ENCODE results near the gene PGM2.
"Not testable (repeated sequence)": the region's sequence is repeated elsewhere in the genome, so short reads cannot be mapped to it uniquely, and the experiment has no call there.

PGM2 gene

GRCh38 chr4:37820458-37820857, 6.0 kb upstream of the PGM2 start:
- DNase-seq, result not testable (repeated sequence)

GRCh38 chr4:37821953-37822605, 4.4 kb upstream of the PGM2 start:
- DNase-seq, result peak; percentile 7

DNA sequence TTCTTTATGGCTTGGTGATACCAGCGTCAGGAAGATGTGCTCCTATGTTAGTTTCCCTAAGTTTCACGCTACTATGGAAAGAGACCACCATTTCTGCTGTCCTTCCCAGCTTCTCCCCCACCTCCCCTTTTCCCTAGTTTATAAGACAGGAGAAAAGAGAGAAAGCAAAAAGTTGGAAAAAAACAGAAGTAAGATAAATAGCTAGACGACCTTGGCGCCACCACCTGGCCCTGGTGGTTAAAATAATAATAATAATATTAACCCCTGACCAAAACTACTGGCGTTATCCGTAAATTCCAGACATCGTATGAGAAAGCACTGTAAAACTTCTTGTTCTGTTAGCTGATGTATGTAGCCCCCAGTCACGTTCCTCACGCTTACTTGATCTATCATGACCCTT, 985 bp upstream of the PGM2 start:
- not testable (repeated sequence) for DNase-seq

GRCh38 chr4:37825968-37826294, 555 bp upstream of the PGM2 start:
- peak; percentile 65 for DNase-seq

DNA sequence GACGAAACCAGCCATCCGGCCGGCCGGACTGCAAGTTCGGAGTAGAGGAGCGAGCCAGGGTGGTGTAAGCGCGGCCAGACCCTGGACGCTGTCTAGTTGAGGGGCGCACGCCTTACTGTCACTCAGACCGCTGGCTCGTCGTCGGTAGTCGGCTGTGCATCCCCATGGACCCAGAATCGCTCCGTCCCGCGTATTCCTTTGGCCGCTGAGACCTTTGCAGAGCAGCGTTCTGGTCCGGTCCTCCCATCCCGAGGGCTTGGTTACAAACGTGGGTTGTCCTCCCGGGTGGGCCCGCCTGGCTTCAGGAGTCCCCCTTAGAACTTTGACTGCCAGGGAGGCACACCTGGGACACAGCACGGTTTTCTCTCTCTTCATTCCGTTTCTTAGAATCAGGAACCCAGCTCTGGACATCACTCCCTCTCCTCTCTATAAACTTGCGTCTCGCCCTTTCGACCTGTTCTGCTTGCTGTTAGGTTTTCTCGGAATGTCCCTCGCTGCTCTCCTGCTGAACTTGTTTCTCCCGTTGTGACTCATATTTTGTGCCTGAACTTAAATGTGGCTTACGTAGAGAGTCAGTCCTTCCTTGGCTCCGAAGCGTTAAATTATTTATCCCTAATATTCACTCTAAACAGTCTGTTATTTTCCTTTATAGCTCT, 672 bp downstream of the PGM2 start:
- DNase-seq, result no peak

GRCh38 chr4:37827802-37828321, 1.4 kb downstream of the PGM2 start:
- DNase-seq, result no peak

GRCh38 chr4:37828843-37829242, 2.4 kb downstream of the PGM2 start:
- no peak for DNase-seq

- DNase-seq, result peak; percentile 76
These were observed 4.2 kb downstream of the PGM2 start for GRCh38 chr4:37830640-37831039.

GRCh38 chr4:37835031-37835430, 8.5 kb downstream of the PGM2 start:
- no peak for DNase-seq

DNA sequence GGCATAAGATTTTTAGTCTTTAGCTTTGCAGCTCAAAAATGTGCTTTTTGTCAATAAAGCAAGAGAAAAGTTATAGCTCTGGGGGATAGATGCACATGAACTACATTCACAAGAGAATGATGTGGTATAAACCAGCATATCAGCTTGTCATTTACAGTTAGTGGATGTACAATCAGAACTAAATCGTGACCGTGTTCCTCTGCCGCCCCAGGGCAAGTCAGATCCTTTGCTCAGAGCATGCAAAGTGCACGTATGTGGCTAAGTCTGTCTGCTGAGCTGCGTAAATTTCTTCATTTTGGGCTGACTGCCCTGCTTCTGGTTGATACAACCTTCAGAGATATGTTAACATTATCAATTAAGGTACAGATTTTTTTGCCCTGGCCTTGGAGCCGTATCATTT, 9.3 kb downstream of the PGM2 start:
- DNase-seq, result no peak

GRCh38 chr4:37836274-37836673, 9.8 kb downstream of the PGM2 start:
- DNase-seq, result no peak

GRCh38 chr4:37836838-37837440, 10.5 kb downstream of the PGM2 start:
- no peak for DNase-seq

- DNase-seq, result no peak
These were observed 11.0 kb downstream of the PGM2 start for GRCh38 chr4:37837446-37837845.

DNA sequence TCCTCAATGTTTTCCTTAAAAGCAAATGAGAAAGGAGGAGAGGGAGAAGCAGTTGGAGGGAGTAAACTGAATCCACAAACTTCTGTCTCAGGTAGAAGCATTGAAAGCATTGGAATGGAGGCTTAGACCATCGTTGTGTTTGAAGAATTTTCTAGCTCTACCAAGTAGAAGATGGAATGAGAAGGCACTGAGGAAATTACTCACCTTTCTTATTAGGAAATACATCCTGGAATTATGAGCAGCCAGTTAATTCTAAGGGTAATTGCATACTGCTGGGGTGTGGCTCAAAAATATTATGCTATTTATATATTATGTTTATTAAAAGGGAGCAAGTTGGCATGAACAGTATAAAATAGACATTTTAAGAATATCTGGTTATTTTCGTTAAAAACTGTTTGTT, 12.9 kb downstream of the PGM2 start:
- no peak for DNase-seq

GRCh38 chr4:37844204-37844603, 17.7 kb downstream of the PGM2 start:
- DNase-seq, result no peak

DNA sequence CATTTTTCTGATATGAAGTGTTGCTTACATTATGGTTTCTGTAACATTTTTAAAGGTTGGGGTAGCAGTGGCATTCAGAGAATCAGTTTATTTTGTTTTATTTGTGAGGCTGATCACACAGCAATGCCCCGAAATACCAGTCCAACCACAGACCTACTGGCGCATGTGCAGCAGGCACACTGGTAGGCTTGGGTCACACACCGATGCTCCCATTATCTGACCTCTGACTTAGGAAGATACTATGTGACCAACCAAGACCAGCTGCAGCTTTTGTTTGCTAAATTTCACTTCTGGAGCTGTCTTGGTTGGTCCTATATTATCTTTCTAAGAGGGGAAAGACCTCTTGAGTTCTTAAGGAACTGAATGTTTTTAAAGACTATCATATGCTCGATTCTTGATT, 18.7 kb downstream of the PGM2 start:
- DNase-seq, result no peak

DNA sequence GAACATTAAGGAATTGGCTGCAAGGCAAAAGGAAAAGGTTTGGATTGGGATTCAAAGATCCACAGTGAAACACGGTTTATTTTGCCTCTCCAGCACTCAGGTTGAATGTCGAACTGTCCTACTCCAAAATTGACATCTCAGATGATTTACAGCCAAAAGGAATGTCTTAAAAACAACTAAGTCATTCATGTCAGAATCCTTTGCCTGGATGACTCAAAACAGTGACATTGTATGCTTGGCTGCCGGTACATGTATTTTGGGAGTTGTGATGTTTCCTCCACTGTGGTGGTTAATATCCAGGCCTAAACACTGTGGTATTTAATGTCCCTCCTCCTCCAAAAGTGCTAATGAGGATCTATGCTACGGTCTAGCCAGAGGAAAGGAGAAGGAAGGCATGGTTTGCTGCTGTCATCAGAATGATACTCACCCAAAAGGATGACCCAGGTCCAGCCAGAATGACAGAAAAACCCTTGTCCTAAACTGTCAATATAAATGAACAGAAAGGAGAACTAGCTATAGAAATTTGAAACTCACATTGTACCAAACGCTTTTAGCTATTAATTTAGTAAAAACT, 20.9 kb downstream of the PGM2 start:
- DNase-seq, result no peak

GRCh38 chr4:37852376-37852775, 25.9 kb downstream of the PGM2 start:
- no peak for DNase-seq

DNA sequence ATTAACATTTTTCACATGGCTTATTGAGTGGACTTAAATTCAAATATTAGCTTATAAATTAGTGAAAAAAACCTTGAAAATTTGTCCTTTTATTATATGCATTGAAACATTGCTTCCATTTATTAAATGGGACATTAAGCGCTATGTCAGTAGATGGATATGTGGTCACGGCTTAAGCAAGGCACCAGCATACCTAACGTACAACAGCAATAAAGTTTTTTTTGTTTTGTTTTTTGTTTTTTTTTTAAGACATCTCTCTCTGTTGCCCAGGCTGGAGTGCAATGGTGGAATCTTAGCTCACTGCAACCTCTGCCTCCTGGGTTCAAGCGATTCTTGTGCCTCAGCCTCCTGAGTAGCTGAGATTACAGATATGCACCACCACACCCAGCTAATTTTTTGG, 31.6 kb downstream of the PGM2 start:
- no peak for DNase-seq

- DNase-seq, result no peak
These were observed 32.4 kb downstream of the PGM2 start for GRCh38 chr4:37858872-37859271.

GRCh38 chr4:37860266-37860665, 33.8 kb downstream of the PGM2 start:
- DNase-seq, result no peak

DNA sequence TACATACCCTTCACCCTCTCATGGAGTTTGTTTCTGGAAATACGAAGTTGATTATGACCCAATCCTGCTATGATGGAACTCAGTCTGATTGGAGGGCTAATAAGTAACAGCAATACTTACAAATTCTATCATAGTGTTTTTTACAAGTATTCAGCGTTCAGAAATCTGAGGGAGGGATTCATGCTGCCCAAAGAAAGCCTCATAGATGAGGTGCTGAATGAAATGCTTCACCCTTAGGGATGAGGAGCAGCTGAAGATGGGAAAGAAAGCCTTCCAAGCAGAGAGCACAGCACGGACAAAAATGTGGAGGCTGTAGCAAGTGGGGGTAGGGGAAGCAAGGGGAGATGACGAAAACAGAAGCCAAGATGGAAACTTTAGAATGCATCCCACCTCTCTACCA, 36.5 kb downstream of the PGM2 start:
- no peak for DNase-seq

GRCh38 chr4:37864786-37865185, 38.3 kb downstream of the PGM2 start:
- DNase-seq, result no peak

DNA sequence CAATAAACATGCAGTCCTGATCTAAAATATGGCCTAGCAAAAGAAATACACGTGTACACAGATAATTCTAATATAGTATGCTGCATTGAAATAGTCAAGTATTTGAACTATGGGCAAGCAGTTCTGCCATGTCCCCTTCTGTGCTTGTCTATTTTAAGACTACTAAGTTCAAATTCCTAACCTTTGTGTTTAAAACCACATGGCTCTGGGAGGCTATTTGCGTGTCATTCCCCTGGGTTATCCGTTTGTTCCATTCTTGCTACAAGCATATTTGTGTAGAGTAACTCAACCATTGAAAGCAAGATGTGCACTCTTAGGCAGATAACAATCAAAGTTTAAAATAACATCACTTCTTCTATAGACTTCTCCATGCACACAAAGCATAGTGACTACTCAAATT, 39.0 kb downstream of the PGM2 start:
- no peak for DNase-seq
